Upper lobe of right lung (tissue), 1 donor: ENCODE data around the gene PRR3. TPM values are rescaled to one million over a fixed set of nuclear protein-coding genes. Genes with fewer than 3 reads are reported as not detected.
A peak's percentile ranks its signal among the peaks of the same experiment; 100 is the strongest.

Experiments
- ATAC-seq: fragments of 200-7000 bp; cut with Tn5 transposase; one replicate; pipeline ENCODE4 v1.9.1; 2020; ENCODE audit warnings: mild to moderate bottlenecking, moderate library complexity
- DNase-seq: peaks from one replicate; pipeline ENCODE4 v3.0.0-alpha.2; 2020
- H3K27ac ChIP-seq: fragments of 200-600 bp; one replicate; pipeline ENCODE4 v1.8.0; 2022
- H3K27me3 ChIP-seq: fragments of 200-600 bp; one replicate; pipeline ENCODE4 v1.8.0; 2022; ENCODE audit warnings: mild to moderate bottlenecking
- H3K36me3 ChIP-seq: fragments of 200-600 bp; one replicate; pipeline ENCODE4 v1.8.0; 2022
- H3K4me1 ChIP-seq: fragments of 200-600 bp; one replicate; pipeline ENCODE4 v1.8.0; 2022
- H3K4me3 ChIP-seq: fragments of 200-600 bp; one replicate; pipeline ENCODE4 v1.8.0; 2022; ENCODE audit warnings: mild to moderate bottlenecking
- H3K9me3 ChIP-seq: fragments of 200-600 bp; one replicate; pipeline ENCODE4 v1.8.0; 2022
- CTCF ChIP-seq: fragments of 200-600 bp; IDR thresholded peaks from one replicate; pipeline ENCODE4 v1.8.0; 2022; ENCODE audit warnings: antibody characterized with exemption
- intact Hi-C: fragments of 100-400 bp; cut with DNase I; formaldehyde crosslinking; loops from one replicate; pipeline ENCODE4 v1.11.0; 2022
- total RNA-seq: library from RNA; stranded (reverse); fragmentation: NEBNext Ultra II Directional; extraction: Animal tissue kit (Norgen Biotek cat#: 25700); gene quantifications from one replicate; pipeline ENCODE4 v1.2.1, GENCODE V29; 2021
- donor health status: DM: no; HTN: yes; CAD: no; lungs with severe emphysema.

The PRR3 gene
- total RNA-seq, 1 donor from 2014 or later = 6.9 TPM

- DNase-seq (no peak), ATAC-seq (no peak)
- Histone ChIP-seq H3K27ac (no peak overlapping the region), H3K4me1 (peaks cover 14% of the 10 kb centered on the region), H3K9me3 (no peaks in the 10 kb centered on the region), H3K36me3 (no peaks in the 10 kb centered on the region), H3K27me3 (no peaks in the 10 kb centered on the region), H3K4me3 (no peak overlapping the region)
- TF ChIP-seq CTCF = no peak
- intact Hi-C loops = no loop called here
Measured at GRCh38 chr6:30537931-30538330, 19.2 kb upstream of the PRR3 start.

DNA sequence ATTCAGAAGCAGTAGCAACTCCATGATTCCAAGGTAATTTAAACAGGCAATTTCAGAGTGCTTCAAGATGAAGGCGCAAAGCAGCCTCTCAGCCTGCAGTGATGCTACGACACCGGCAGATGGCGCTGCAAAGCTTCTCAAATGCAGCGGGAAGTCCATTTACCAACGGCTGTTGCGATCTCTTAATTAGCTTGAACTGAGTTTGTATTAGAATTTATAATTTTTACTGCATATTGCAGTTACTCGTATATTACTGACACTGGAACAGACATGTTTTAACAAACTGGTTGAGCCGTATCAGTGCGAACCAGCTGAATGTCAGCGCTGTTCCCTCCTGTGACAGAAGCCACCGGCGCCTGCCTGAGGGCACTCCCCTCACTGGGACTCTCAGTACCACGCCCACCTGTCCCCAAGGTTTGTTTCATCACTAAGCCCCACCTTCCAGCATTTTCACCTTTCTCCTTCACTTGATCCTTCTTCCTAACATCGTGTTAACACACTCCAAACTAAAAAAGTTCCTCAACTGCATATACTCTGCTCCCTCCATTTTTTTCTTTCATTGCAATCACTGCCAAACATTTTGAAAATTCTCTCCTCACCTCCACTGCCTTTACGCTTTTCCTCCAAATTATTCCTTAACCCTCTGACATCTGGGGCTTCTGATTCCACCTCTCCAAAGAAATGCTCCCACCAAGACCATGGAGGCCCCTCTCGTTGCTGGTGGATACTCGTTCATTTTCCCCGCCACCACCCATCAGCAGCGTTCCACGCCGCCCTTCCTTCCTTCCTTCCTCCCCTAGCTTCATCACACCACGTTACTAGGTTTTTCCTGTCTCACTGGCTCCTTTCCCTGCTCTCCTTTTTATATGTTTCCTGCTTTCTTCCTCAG lies 15.3 kb upstream of the PRR3 start:
- intact Hi-C loops = loop anchor here (5.0 kb wide), 1 partner anchor 59 kb away; no protein-coding TSS in a partner anchor
- DNase-seq = peak; percentile 84
- H3K9me3 ChIP-seq = no peaks in the 10 kb centered on the region
- H3K4me1 ChIP-seq = peaks cover 29% of the 10 kb centered on the region
- no peaks in the 10 kb centered on the region for H3K27me3 ChIP-seq
- TF ChIP-seq CTCF = peak; percentile 99
- peak overlapping the region; percentile 48 for H3K4me3 ChIP-seq
- H3K27ac ChIP-seq = peak overlapping the region; percentile 65
- peak; percentile 92 for ATAC-seq
- H3K36me3 ChIP-seq = peaks cover 18% of the 10 kb centered on the region

- ATAC-seq (peak; percentile 7), DNase-seq (no peak)
- Histone ChIP-seq H3K27ac (peak overlapping the region; percentile 65), H3K36me3 (peaks cover 24% of the 10 kb centered on the region), H3K27me3 (no peaks in the 10 kb centered on the region), H3K4me3 (peak overlapping the region; percentile 48), H3K9me3 (no peaks in the 10 kb centered on the region), H3K4me1 (peaks cover 29% of the 10 kb centered on the region)
- intact Hi-C loops = loop anchor here (5.0 kb wide), 1 partner anchor 60 kb away; no protein-coding TSS in a partner anchor
- TF ChIP-seq CTCF = no peak
Measured at GRCh38 chr6:30542404-30542725, 14.7 kb upstream of the PRR3 start.

GRCh38 chr6:30542915-30543314 lies 14.2 kb upstream of the PRR3 start:
- intact Hi-C loops = loop anchor here (5.0 kb wide), 1 partner anchor 61 kb away; no protein-coding TSS in a partner anchor
- H3K27ac ChIP-seq = peak overlapping the region; percentile 65
- peaks cover 24% of the 10 kb centered on the region for H3K36me3 ChIP-seq
- no peaks in the 10 kb centered on the region for H3K27me3 ChIP-seq
- peaks cover 29% of the 10 kb centered on the region for H3K4me1 ChIP-seq
- ATAC-seq = no peak
- no peaks in the 10 kb centered on the region for H3K9me3 ChIP-seq
- no peak for TF ChIP-seq CTCF
- H3K4me3 ChIP-seq = no peak overlapping the region
- DNase-seq = no peak

GRCh38 chr6:30543821-30544220 lies 13.3 kb upstream of the PRR3 start:
- Histone ChIP-seq H3K27me3 (no peaks in the 10 kb centered on the region), H3K9me3 (no peaks in the 10 kb centered on the region), H3K4me3 (no peak overlapping the region), H3K4me1 (peaks cover 29% of the 10 kb centered on the region), H3K27ac (peak overlapping the region; percentile 65), H3K36me3 (peaks cover 24% of the 10 kb centered on the region)
- ATAC-seq = no peak
- intact Hi-C loops = loop anchor here (5.0 kb wide), 1 partner anchor 62 kb away; no protein-coding TSS in a partner anchor
- TF ChIP-seq CTCF = no peak
- no peak for DNase-seq
